ENCODE measurements around the gene OLFML2B.
"Not testable (repeated sequence)": the region's sequence is repeated elsewhere in the genome, so short reads cannot be mapped to it uniquely, and the experiment has no call there.

OLFML2B gene

GRCh38 chr1:162020150-162020549 lies 3.5 kb downstream of the OLFML2B start:
- H3K27me3 Mint-ChIP-seq = no peaks in the 10 kb centered on the region
- peaks cover 10% of the 10 kb centered on the region for H3K4me1 Mint-ChIP-seq
- no peaks in the 10 kb centered on the region for H3K36me3 Mint-ChIP-seq
- no peak overlapping the region for H3K27ac Mint-ChIP-seq
- H3K9me3 Mint-ChIP-seq = no peaks in the 10 kb centered on the region
- no peak overlapping the region for H3K4me3 Mint-ChIP-seq

- peaks cover 8% of the 10 kb centered on the region for H3K4me1 Mint-ChIP-seq
- no peaks in the 10 kb centered on the region for H3K9me3 Mint-ChIP-seq
- no peak overlapping the region for H3K4me3 Mint-ChIP-seq
- no peaks in the 10 kb centered on the region for H3K36me3 Mint-ChIP-seq
- no peak overlapping the region for H3K27ac Mint-ChIP-seq
- H3K27me3 Mint-ChIP-seq = no peaks in the 10 kb centered on the region
These were observed 4.2 kb downstream of the OLFML2B start for GRCh38 chr1:162019446-162019845.

GRCh38 chr1:162019006-162019405 lies 4.7 kb downstream of the OLFML2B start:
- Mint-ChIP-seq H3K27me3 (no peaks in the 10 kb centered on the region), H3K36me3 (no peaks in the 10 kb centered on the region), H3K4me1 (peaks cover 4% of the 10 kb centered on the region), H3K4me3 (no peak overlapping the region), H3K9me3 (no peaks in the 10 kb centered on the region), H3K27ac (no peak overlapping the region)

GRCh38 chr1:162018418-162018817 lies 5.3 kb downstream of the OLFML2B start:
- Mint-ChIP-seq H3K36me3 (no peaks in the 10 kb centered on the region), H3K27me3 (no peaks in the 10 kb centered on the region), H3K4me3 (no peak overlapping the region), H3K4me1 (peaks cover 2% of the 10 kb centered on the region), H3K9me3 (no peaks in the 10 kb centered on the region), H3K27ac (no peak overlapping the region)

GRCh38 chr1:162017791-162018190 lies 5.9 kb downstream of the OLFML2B start:
- not testable (repeated sequence) for H3K36me3 Mint-ChIP-seq, H3K27me3 Mint-ChIP-seq, H3K4me1 Mint-ChIP-seq

GRCh38 chr1:162016631-162017030 lies 7.0 kb downstream of the OLFML2B start:
- H3K4me1 Mint-ChIP-seq = no peaks in the 10 kb centered on the region
- H3K27me3 Mint-ChIP-seq = no peaks in the 10 kb centered on the region
- H3K27ac Mint-ChIP-seq = no peak overlapping the region
- H3K4me3 Mint-ChIP-seq = no peak overlapping the region
- no peaks in the 10 kb centered on the region for H3K9me3 Mint-ChIP-seq
- H3K36me3 Mint-ChIP-seq = no peaks in the 10 kb centered on the region

More at GRCh38 chr1:162017791-162018190, 5.9 kb downstream of the OLFML2B start:
- not testable (repeated sequence) for H3K9me3 Mint-ChIP-seq, H3K4me3 Mint-ChIP-seq, H3K27ac Mint-ChIP-seq

GRCh38 chr1:162015196-162015595 lies 8.5 kb downstream of the OLFML2B start:
- Mint-ChIP-seq H3K4me1 (no peaks in the 10 kb centered on the region), H3K4me3 (no peak overlapping the region), H3K36me3 (no peaks in the 10 kb centered on the region), H3K9me3 (no peaks in the 10 kb centered on the region), H3K27ac (no peak overlapping the region), H3K27me3 (no peaks in the 10 kb centered on the region)

- Mint-ChIP-seq H3K4me3 (no peak overlapping the region), H3K27me3 (no peaks in the 10 kb centered on the region), H3K36me3 (no peaks in the 10 kb centered on the region), H3K9me3 (no peaks in the 10 kb centered on the region), H3K4me1 (no peaks in the 10 kb centered on the region), H3K27ac (no peak overlapping the region)
These were observed 9.5 kb downstream of the OLFML2B start for GRCh38 chr1:162014202-162014601.

- no peak overlapping the region for H3K27ac Mint-ChIP-seq
- H3K9me3 Mint-ChIP-seq = no peaks in the 10 kb centered on the region
- H3K4me3 Mint-ChIP-seq = no peak overlapping the region
- H3K27me3 Mint-ChIP-seq = no peaks in the 10 kb centered on the region
- no peaks in the 10 kb centered on the region for H3K36me3 Mint-ChIP-seq
- H3K4me1 Mint-ChIP-seq = no peaks in the 10 kb centered on the region
These were observed 10.4 kb downstream of the OLFML2B start for GRCh38 chr1:162013289-162013688.

- H3K4me3 Mint-ChIP-seq = no peak overlapping the region
- H3K27ac Mint-ChIP-seq = no peak overlapping the region
- no peaks in the 10 kb centered on the region for H3K27me3 Mint-ChIP-seq
- H3K9me3 Mint-ChIP-seq = no peaks in the 10 kb centered on the region
- no peaks in the 10 kb centered on the region for H3K36me3 Mint-ChIP-seq
- no peaks in the 10 kb centered on the region for H3K4me1 Mint-ChIP-seq
These were observed 12.2 kb downstream of the OLFML2B start for GRCh38 chr1:162011337-162012012.

- Mint-ChIP-seq H3K4me3 (no peak overlapping the region), H3K4me1 (no peaks in the 10 kb centered on the region), H3K27ac (no peak overlapping the region), H3K27me3 (no peaks in the 10 kb centered on the region), H3K9me3 (no peaks in the 10 kb centered on the region), H3K36me3 (no peaks in the 10 kb centered on the region)
These were observed 13.5 kb downstream of the OLFML2B start for GRCh38 chr1:162010175-162010506.

GRCh38 chr1:162009501-162010174 lies 14.0 kb downstream of the OLFML2B start:
- no peak overlapping the region for H3K4me3 Mint-ChIP-seq
- no peaks in the 10 kb centered on the region for H3K9me3 Mint-ChIP-seq
- H3K36me3 Mint-ChIP-seq = no peaks in the 10 kb centered on the region
- H3K27me3 Mint-ChIP-seq = no peaks in the 10 kb centered on the region
- H3K27ac Mint-ChIP-seq = no peak overlapping the region
- peaks cover 3% of the 10 kb centered on the region for H3K4me1 Mint-ChIP-seq

GRCh38 chr1:162008799-162009198 lies 14.9 kb downstream of the OLFML2B start:
- Mint-ChIP-seq H3K27me3 (no peaks in the 10 kb centered on the region), H3K27ac (no peak overlapping the region), H3K9me3 (no peaks in the 10 kb centered on the region), H3K4me1 (peaks cover 10% of the 10 kb centered on the region), H3K4me3 (no peak overlapping the region), H3K36me3 (no peaks in the 10 kb centered on the region)

- Mint-ChIP-seq H3K9me3 (no peaks in the 10 kb centered on the region), H3K4me1 (peaks cover 10% of the 10 kb centered on the region), H3K27ac (no peak overlapping the region), H3K36me3 (no peaks in the 10 kb centered on the region), H3K4me3 (no peak overlapping the region), H3K27me3 (peaks cover 1% of the 10 kb centered on the region)
These were observed 16.2 kb downstream of the OLFML2B start for GRCh38 chr1:162007466-162007865.

- peaks cover 10% of the 10 kb centered on the region for H3K4me1 Mint-ChIP-seq
- H3K27me3 Mint-ChIP-seq = peaks cover 1% of the 10 kb centered on the region
- H3K36me3 Mint-ChIP-seq = no peaks in the 10 kb centered on the region
- H3K4me3 Mint-ChIP-seq = no peak overlapping the region
- H3K27ac Mint-ChIP-seq = no peak overlapping the region
- no peaks in the 10 kb centered on the region for H3K9me3 Mint-ChIP-seq
These were observed 17.6 kb downstream of the OLFML2B start for GRCh38 chr1:162006081-162006480.

- H3K36me3 Mint-ChIP-seq = no peaks in the 10 kb centered on the region
- H3K27ac Mint-ChIP-seq = no peak overlapping the region
- no peaks in the 10 kb centered on the region for H3K9me3 Mint-ChIP-seq
- peaks cover 1% of the 10 kb centered on the region for H3K27me3 Mint-ChIP-seq
- peaks cover 10% of the 10 kb centered on the region for H3K4me1 Mint-ChIP-seq
- no peak overlapping the region for H3K4me3 Mint-ChIP-seq
These were observed 19.2 kb downstream of the OLFML2B start for GRCh38 chr1:162004441-162004950.
